NCI-H524 (cell line): ENCODE measurements around the gene OCEL1.

Experiments used
- DNase-seq, 2 experiments: peaks; one replicate each; lab custom pipeline; 2025; lab: John Stamatoyannopoulos, UW

Gene OCEL1

GRCh38 chr19:17240062-17240752, 14.2 kb downstream of the OCEL1 start:
- DNase-seq = no peak

- DNase-seq = no peak
These were observed 14.9 kb downstream of the OCEL1 start for GRCh38 chr19:17240826-17241399.

- DNase-seq = no peak
These were observed 16.6 kb downstream of the OCEL1 start for GRCh38 chr19:17242431-17243208.

GRCh38 chr19:17243211-17243829, 17.3 kb downstream of the OCEL1 start:
- DNase-seq = no peak

- no peak for DNase-seq
These were observed 18.0 kb downstream of the OCEL1 start for GRCh38 chr19:17243830-17244617.

- no peak for DNase-seq
These were observed 18.9 kb downstream of the OCEL1 start for GRCh38 chr19:17244618-17245534.

- DNase-seq = peak in 1 of 2 experiments; percentile 21
These were observed 19.5 kb downstream of the OCEL1 start, which contains the start of gene NR2F6 for GRCh38 chr19:17245535-17245984. NR2F6 (minus strand) TSS chr19:17245919; CDS start chr19:17245220, 699 bp downstream.

- DNase-seq = peak in 1 of 2 experiments; percentile 63
These were observed 20.8 kb downstream of the OCEL1 start for GRCh38 chr19:17246681-17247425.

- peak; percentile 80 to 92 for DNase-seq
These were observed 22.2 kb downstream of the OCEL1 start for GRCh38 chr19:17248011-17248776.

- DNase-seq = peak in 1 of 2 experiments; percentile 28
These were observed 24.0 kb downstream of the OCEL1 start for GRCh38 chr19:17249887-17250548.

GRCh38 chr19:17254636-17255035, 28.6 kb downstream of the OCEL1 start:
- no peak for DNase-seq

- no peak for DNase-seq
These were observed 29.2 kb downstream of the OCEL1 start for GRCh38 chr19:17255150-17255621.

GRCh38 chr19:17256130-17256529, 30.1 kb downstream of the OCEL1 start:
- DNase-seq = no peak

- DNase-seq = no peak
These were observed 33.2 kb downstream of the OCEL1 start for GRCh38 chr19:17259118-17259780.

- no peak for DNase-seq
These were observed 33.9 kb downstream of the OCEL1 start for GRCh38 chr19:17259934-17260333.

- DNase-seq = peak; percentile 96
These were observed 34.9 kb downstream of the OCEL1 start for GRCh38 chr19:17260842-17261325.

GRCh38 chr19:17262557-17262956, 36.5 kb downstream of the OCEL1 start:
- no peak for DNase-seq
